Measurements from ENCODE around the gene R3HCC1L.

Gene R3HCC1L

DNA sequence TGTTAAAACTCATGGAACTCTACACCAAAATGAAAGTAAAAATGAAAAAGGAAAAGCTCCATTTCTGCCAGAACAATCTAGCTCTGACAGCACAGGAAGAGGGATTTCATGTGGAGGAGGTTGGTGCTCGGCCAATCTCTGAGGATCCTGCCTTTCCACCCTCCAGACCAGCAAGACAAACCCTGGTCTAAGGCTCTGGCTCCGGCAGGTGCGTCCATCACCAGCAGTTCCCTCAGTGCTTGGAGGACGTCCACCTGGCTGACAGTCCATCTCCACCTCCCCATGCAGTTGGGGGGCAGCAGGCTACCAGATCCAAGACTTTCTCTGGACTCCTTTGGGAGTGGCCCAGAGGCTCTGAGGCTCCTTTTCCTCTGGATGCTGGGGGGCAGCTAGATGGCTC, 158.5 kb downstream of the R3HCC1L start:
- Histone ChIP-seq H3K36me3 (ENCODE audit: control insufficient read depth in 4 of 4, insufficient read depth in 4 of 4, low read length in 3 of 4) (no peaks in the 10 kb centered on the region), H3K9me3 (ENCODE audit: control extremely low read depth in 1 of 5, control insufficient read depth in 4 of 5, insufficient read depth in 2 of 5, low read depth in 1 of 5, low read length in 4 of 5) (peaks cover 0 to 9% (median 0%) of the 10 kb centered on the region in 5 experiments), H3K4me3 (ENCODE audit: control insufficient read depth in 1 of 7, extremely low read depth in 1 of 7, insufficient read depth in 4 of 7, low read depth in 2 of 7, low read length in 6 of 7) (no peak overlapping the region), H3K4me1 (ENCODE audit: control extremely low read depth in 1 of 4, control insufficient read depth in 4 of 4, insufficient read depth in 4 of 4, low read length in 3 of 4) (peaks cover 0 to 10% (median 0%) of the 10 kb centered on the region in 4 experiments), H3K27me3 (replicated peaks in 2 of 5; ENCODE audit: control insufficient read depth in 4 of 5, insufficient read depth in 5 of 5, low read length in 4 of 5) (peaks cover 0 to 9% (median 0%) of the 10 kb centered on the region in 5 experiments), H3K27ac (ENCODE audit: insufficient read depth in 1 of 2, low read depth in 1 of 2, low read length in 2 of 2, poor library complexity in 1 of 2, severe bottlenecking in 2 of 2) (no peak overlapping the region)
- POLR2A ChIA-PET = no interaction called here
- CTCF ChIA-PET = interaction anchor here (1.0 to 2.6 kb wide), 3 partner anchors 9 to 30 kb away, joined by 3 to 10 read pairs (median 5); no protein-coding TSS in a partner anchor
- 100% methylated on average over 4 of the region's 4 CpGs for WGBS (ENCODE audit: insufficient coverage)
- DNase-seq = no peak

DNA sequence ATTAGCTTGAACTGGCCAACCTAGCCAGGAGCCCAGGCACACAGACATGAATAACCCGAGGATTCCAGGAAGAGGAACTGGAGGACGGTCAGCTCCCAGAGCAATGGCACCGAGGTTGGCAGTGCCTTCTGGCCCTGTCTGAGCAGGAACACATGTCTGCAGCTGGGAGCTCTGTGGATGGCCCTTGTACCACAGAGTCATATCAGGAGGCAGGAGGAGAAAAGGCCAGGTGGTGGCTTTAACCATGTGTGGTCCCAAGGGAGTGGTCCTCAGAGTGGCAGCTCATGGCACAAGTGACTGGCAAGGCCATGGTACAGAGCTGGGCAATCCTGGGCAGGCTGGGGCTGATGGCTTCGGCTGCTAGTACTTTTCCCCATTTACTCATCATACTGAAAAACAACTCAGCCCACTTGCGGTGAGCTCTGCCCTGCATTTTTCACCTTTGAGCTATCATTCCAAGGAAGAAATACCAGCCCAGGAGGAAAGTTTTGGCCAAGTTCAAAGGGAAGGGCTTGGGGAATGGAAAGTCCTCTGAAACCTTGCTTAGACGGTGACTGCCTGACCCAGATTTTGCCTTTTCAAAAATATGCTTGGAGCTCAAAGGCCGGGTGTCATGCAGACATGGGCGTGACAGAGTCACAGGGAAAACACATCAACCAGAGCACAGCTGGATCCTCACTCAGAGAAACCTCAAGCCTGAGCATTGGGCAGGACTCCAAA, 159.3 kb downstream of the R3HCC1L start:
- POLR2A ChIA-PET = no interaction called here

DNA sequence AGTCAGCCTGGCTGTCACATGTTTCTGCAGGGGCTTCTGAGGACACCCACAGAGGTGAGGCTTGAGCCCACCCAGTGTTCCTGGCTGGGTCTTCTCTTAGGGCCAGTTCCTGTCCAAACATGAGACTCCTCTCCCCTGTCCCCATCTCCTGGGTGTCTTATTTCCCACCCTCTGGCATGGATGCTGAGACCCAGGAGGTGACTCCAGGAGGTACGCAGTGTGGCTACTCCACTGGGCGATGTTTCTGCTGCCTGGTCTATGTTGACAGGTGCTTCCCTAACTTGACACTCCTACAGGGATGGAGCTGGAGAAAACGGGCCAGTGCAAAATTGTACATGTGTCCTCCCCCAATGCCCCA, 159.8 kb downstream of the R3HCC1L start:
- H3K9me3 ChIP-seq (ENCODE audit: control extremely low read depth in 1 of 5, control insufficient read depth in 4 of 5, insufficient read depth in 2 of 5, low read depth in 1 of 5, low read length in 4 of 5) = peaks cover 0 to 9% (median 0%) of the 10 kb centered on the region in 5 experiments
- 100% methylated on average over 1 of the region's 3 CpGs for WGBS (ENCODE audit: insufficient coverage)
- ChIA-PET POLR2A (interaction anchor here (0.6 kb wide), 1 partner anchor 100 kb away, joined by 3 read pairs; no protein-coding TSS in a partner anchor), CTCF (interaction anchor here (1.0 to 2.6 kb wide), 3 partner anchors 8 to 15 kb away, joined by 3 to 10 read pairs (median 3); no protein-coding TSS in a partner anchor)
- no peak for DNase-seq
- no peak overlapping the region for H3K27ac ChIP-seq (ENCODE audit: insufficient read depth in 1 of 2, low read depth in 1 of 2, low read length in 2 of 2, poor library complexity in 1 of 2, severe bottlenecking in 2 of 2)
- H3K4me1 ChIP-seq (ENCODE audit: control extremely low read depth in 1 of 4, control insufficient read depth in 4 of 4, insufficient read depth in 4 of 4, low read length in 3 of 4) = peaks cover 0 to 10% (median 0%) of the 10 kb centered on the region in 4 experiments
- no peaks in the 10 kb centered on the region for H3K36me3 ChIP-seq (ENCODE audit: control insufficient read depth in 4 of 4, insufficient read depth in 4 of 4, low read length in 3 of 4)
- peaks cover 0 to 9% (median 0%) of the 10 kb centered on the region in 5 experiments for H3K27me3 ChIP-seq (replicated peaks in 2 of 5; ENCODE audit: control insufficient read depth in 4 of 5, insufficient read depth in 5 of 5, low read length in 4 of 5)
- H3K4me3 ChIP-seq (ENCODE audit: control insufficient read depth in 1 of 7, extremely low read depth in 1 of 7, insufficient read depth in 4 of 7, low read depth in 2 of 7, low read length in 6 of 7) = no peak overlapping the region

More for the DNA sequence above, 159.3 kb downstream of the R3HCC1L start:
- CTCF ChIA-PET = interaction anchor here (1.0 to 2.6 kb wide), 3 partner anchors 9 to 31 kb away, joined by 3 to 10 read pairs (median 5); no protein-coding TSS in a partner anchor
- Histone ChIP-seq H3K4me1 (ENCODE audit: control extremely low read depth in 1 of 4, control insufficient read depth in 4 of 4, insufficient read depth in 4 of 4, low read length in 3 of 4) (peaks cover 0 to 10% (median 0%) of the 10 kb centered on the region in 4 experiments), H3K27ac (ENCODE audit: insufficient read depth in 1 of 2, low read depth in 1 of 2, low read length in 2 of 2, poor library complexity in 1 of 2, severe bottlenecking in 2 of 2) (no peak overlapping the region), H3K4me3 (ENCODE audit: control insufficient read depth in 1 of 7, extremely low read depth in 1 of 7, insufficient read depth in 4 of 7, low read depth in 2 of 7, low read length in 6 of 7) (no peak overlapping the region), H3K27me3 (replicated peaks in 2 of 5; ENCODE audit: control insufficient read depth in 4 of 5, insufficient read depth in 5 of 5, low read length in 4 of 5) (peaks cover 0 to 9% (median 0%) of the 10 kb centered on the region in 5 experiments), H3K9me3 (ENCODE audit: control extremely low read depth in 1 of 5, control insufficient read depth in 4 of 5, insufficient read depth in 2 of 5, low read depth in 1 of 5, low read length in 4 of 5) (peaks cover 0 to 9% (median 0%) of the 10 kb centered on the region in 5 experiments), H3K36me3 (ENCODE audit: control insufficient read depth in 4 of 4, insufficient read depth in 4 of 4, low read length in 3 of 4) (no peaks in the 10 kb centered on the region)
- WGBS (ENCODE audit: insufficient coverage) = 62% methylated on average over 6 of the region's 8 CpGs
- peak in 1 of 3 donors; percentile 19 for DNase-seq
